PC-9 (cell line): ENCODE data around the gene TFF2. TPM values are rescaled to one million over a fixed set of nuclear protein-coding genes. Genes with fewer than 3 reads are reported as not detected.

Experiments used
- BruUV-seq: library from RNA; stranded (reverse); fragments of 400-500 nt; replicated peaks from 2 replicates; lab custom pipeline; 2021; lab: Mats Ljungman, UMichigan
- CTCF ChIA-PET: fragments of 300-600 bp; sonication (Branson Sonifier 250); formaldehyde crosslinking; loops from one replicate; lab custom pipeline; 2022; ENCODE audit warnings: antibody characterized with exemption; lab: Charles Lee
- POLR2A ChIA-PET: fragments of 300-600 bp; sonication (Branson Sonifier 250); formaldehyde crosslinking; loops from one replicate; lab custom pipeline; 2022; ENCODE audit warnings: antibody characterized with exemption; ENCODE audit not compliant: unreplicated experiment; lab: Charles Lee
- DNase-seq, 2 experiments: peaks; one replicate each; pipeline versions ENCODE4 v3.0.0 to v3.0.0-alpha.2; 2015 to 2022; ENCODE audit warnings: mixed read lengths in 1 of 2
- H2AFZ ChIP-seq: fragments of 200-600 bp; sonication (generic); 2 replicates; pipeline ENCODE4 v1.8.1; 2017; ENCODE audit warnings: antibody characterized with exemption
- H3F3A ChIP-seq: fragments of 200-600 bp; sonication (generic); 2 replicates; pipeline ENCODE4 v1.8.1; 2017; ENCODE audit warnings: antibody characterized with exemption, mild to moderate bottlenecking, low read depth; ENCODE audit not compliant: insufficient read depth
- H3K27ac ChIP-seq: fragments of 200-600 bp; sonication (generic); 2 replicates; pipeline ENCODE4 v1.6.1; 2016; ENCODE audit warnings: mixed run types
- H3K27me3 ChIP-seq: fragments of 200-600 bp; sonication (generic); 2 replicates; pipeline ENCODE4 v1.6.1; 2016; ENCODE audit warnings: low read depth, mixed run types; ENCODE audit not compliant: insufficient read depth
- H3K36me3 ChIP-seq: fragments of 200-600 bp; sonication (generic); 2 replicates; pipeline ENCODE4 v1.6.1; 2016; ENCODE audit warnings: low read depth, mixed run types
- H3K4me1 ChIP-seq: fragments of 200-600 bp; sonication (generic); replicated peaks from 2 replicates; pipeline ENCODE4 v1.6.1; 2016; ENCODE audit warnings: mixed run types; ENCODE audit not compliant: insufficient read depth
- H3K4me2 ChIP-seq: fragments of 200-600 bp; sonication (generic); 2 replicates; pipeline ENCODE4 v1.6.1; 2017; ENCODE audit warnings: mixed run types
- H3K4me3 ChIP-seq: fragments of 200-600 bp; sonication (generic); 2 replicates; pipeline ENCODE4 v1.6.1; 2016; ENCODE audit warnings: mixed run types
- H3K79me2 ChIP-seq: fragments of 200-600 bp; sonication (generic); 2 replicates; pipeline ENCODE4 v1.6.1; 2017; ENCODE audit warnings: low read depth, mixed run types
- H3K9me2 ChIP-seq: fragments of 200-600 bp; sonication (generic); 2 replicates; pipeline ENCODE4 v1.8.1; 2017; ENCODE audit warnings: mild to moderate bottlenecking; ENCODE audit not compliant: insufficient read depth
- H3K9me3 ChIP-seq: fragments of 200-600 bp; sonication (generic); 2 replicates; pipeline ENCODE4 v1.8.1; 2016; ENCODE audit warnings: low read depth; ENCODE audit not compliant: insufficient read depth
- H4K20me1 ChIP-seq: fragments of 200-600 bp; sonication (generic); 2 replicates; pipeline ENCODE4 v1.8.1; 2017; ENCODE audit not compliant: insufficient read depth
- EZH2 ChIP-seq: fragments of 200-600 bp; sonication (generic); IDR thresholded peaks from 2 replicates; pipeline ENCODE4 v1.8.0; 2017; ENCODE audit warnings: antibody characterized with exemption, low read depth
- intact Hi-C: fragments of 100-400 bp; cut with micrococcal nuclease; formaldehyde crosslinking; loops from one replicate; pipeline ENCODE4 v1.10.0; 2022; ENCODE audit not compliant: unreplicated experiment
- total RNA-seq: library from RNA; stranded (reverse); gene quantifications from 2 replicates; pipeline ENCODE4 v1.2.3, GENCODE V29; 2021
- TF ChIP-seq, protein P1 (sequence below): fragments of 200-600 bp; sonication (generic); conservative IDR thresholded peaks from 2 replicates; pipeline ENCODE4 v1.6.1; 2017; ENCODE audit warnings: mixed run types, antibody characterized with exemption, mild to moderate bottlenecking, moderate library complexity

Gene TFF2
- total RNA-seq, 1 experiment from 2014 or later: 0.52 TPM

DNA sequence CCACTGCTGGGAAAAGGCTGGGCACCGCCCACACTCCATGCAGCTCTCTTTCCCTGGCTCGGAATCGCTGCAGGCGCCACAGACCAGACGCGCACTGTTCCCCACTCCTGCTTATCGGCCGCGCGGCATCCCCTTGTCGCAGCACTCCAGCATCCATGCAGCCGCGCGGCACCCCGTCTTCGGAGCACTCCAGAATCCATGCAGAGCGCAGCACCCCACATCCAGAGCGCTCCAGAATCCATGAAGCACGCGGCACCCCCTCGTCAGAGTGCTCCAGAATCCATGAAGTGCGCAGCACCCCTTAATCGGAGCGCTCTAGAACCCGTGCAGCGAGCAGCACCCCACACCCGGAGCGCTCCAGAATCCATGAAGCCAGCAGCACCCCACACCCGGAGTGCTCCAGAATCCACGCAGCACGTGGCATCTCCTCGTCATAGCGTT lies 45.1 kb downstream of the TFF2 start:
- H2AFZ ChIP-seq: no peak overlapping the region
- H3K9me2 ChIP-seq: no peaks in the 10 kb centered on the region
- intact Hi-C loops: no loop called here
- H3K4me2 ChIP-seq: no peak overlapping the region
- H4K20me1 ChIP-seq: no peaks in the 10 kb centered on the region
- H3K4me3 ChIP-seq: no peak overlapping the region
- H3K27ac ChIP-seq: no peak overlapping the region
- no TSS peak for BruUV-seq
- no peak for DNase-seq
- no peaks in the 10 kb centered on the region for H3K4me1 ChIP-seq
- no peaks in the 10 kb centered on the region for H3K9me3 ChIP-seq
- no peaks in the 10 kb centered on the region for H3K36me3 ChIP-seq
- no peaks in the 10 kb centered on the region for H3F3A ChIP-seq
- ChIA-PET CTCF (no interaction called here), POLR2A (no interaction called here)
- TF ChIP-seq, protein P1, sequence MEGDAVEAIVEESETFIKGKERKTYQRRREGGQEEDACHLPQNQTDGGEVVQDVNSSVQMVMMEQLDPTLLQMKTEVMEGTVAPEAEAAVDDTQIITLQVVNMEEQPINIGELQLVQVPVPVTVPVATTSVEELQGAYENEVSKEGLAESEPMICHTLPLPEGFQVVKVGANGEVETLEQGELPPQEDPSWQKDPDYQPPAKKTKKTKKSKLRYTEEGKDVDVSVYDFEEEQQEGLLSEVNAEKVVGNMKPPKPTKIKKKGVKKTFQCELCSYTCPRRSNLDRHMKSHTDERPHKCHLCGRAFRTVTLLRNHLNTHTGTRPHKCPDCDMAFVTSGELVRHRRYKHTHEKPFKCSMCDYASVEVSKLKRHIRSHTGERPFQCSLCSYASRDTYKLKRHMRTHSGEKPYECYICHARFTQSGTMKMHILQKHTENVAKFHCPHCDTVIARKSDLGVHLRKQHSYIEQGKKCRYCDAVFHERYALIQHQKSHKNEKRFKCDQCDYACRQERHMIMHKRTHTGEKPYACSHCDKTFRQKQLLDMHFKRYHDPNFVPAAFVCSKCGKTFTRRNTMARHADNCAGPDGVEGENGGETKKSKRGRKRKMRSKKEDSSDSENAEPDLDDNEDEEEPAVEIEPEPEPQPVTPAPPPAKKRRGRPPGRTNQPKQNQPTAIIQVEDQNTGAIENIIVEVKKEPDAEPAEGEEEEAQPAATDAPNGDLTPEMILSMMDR: no peak
- TF ChIP-seq EZH2: no peak
- no peaks in the 10 kb centered on the region for H3K27me3 ChIP-seq
- H3K79me2 ChIP-seq: no peaks in the 10 kb centered on the region

DNA sequence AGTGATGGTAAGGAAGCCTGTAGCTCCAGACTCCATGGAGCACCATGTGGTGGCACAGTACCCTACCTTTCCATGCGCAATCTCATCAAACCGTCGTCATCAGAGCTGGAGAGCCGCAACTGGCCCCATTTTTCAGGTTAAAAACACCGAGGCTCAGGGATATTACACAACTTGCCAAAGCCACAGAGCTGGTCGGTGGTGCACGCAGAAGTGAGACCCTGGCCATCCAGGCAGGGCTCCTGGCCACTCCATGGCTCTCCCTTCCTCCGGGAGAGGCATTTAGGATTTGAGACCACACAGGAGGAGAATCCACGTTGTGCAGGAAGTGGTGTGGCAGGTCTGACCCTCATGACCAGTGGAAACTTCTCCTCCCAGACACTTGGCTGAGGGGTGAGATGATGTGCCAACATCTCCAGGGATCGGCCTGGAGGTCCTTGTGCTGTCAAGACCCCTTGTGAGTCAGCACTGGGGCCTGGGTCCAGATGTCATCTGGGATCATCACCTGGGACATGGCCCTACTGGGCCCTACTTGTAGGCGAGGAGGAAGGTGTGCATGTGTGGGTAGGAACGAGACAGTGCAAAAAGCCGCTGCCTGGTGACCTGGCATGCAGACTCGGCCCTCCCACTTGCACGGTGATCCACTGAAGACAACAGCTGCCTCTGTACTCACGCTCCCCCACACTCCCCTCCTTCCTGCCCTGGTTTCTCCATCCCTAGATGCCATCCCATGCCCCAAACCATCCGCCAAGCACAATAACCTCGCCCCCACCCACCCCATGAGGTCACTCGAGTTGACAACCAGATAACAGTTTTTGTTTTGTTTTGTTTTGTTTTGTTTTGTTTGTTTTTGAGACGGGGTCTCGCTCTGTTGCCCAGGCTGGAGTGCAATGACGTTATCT lies 46.0 kb downstream of the TFF2 start:
- TF ChIP-seq, protein P1: no peak
- TF ChIP-seq EZH2: no peak
- Histone ChIP-seq H3K9me2 (no peaks in the 10 kb centered on the region), H3K36me3 (no peaks in the 10 kb centered on the region), H3K27ac (no peak overlapping the region), H3K79me2 (no peaks in the 10 kb centered on the region), H4K20me1 (no peaks in the 10 kb centered on the region), H3K4me3 (no peak overlapping the region), H3K4me2 (no peak overlapping the region), H3K27me3 (no peaks in the 10 kb centered on the region), H3K4me1 (no peaks in the 10 kb centered on the region), H2AFZ (no peak overlapping the region), H3F3A (no peaks in the 10 kb centered on the region), H3K9me3 (no peaks in the 10 kb centered on the region)
- intact Hi-C loops: no loop called here
- DNase-seq: no peak
- ChIA-PET POLR2A (no interaction called here), CTCF (no interaction called here)
- no TSS peak for BruUV-seq

DNA sequence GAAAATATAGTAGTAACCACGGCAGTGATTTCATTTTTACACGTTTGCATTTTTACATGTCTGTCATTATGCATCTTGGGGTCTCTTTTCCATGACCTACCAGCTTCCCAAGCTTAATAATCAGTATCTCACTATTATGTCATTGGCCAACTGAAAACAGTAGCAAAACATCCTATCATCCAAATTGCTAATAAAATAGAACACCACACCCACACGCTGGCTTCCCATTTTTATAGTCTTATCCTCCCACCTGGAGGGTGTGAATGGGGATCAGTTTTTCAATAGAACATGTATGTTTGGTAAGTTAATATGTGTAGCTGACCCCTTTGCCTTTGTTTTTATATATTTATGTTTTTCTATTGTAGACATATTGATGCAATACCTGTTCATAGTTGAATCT lies 47.4 kb downstream of the TFF2 start:
- Histone ChIP-seq H4K20me1 (no peaks in the 10 kb centered on the region), H3K27ac (no peak overlapping the region), H3F3A (no peaks in the 10 kb centered on the region; the same call in 1 of the 2 replicates), H3K4me1 (0 out of 2 replicates have a peak, but pooled peaks cover 9% of the 10 kb centered on the region), H3K4me2 (no peak overlapping the region), H3K36me3 (no peaks in the 10 kb centered on the region), H3K27me3 (no peaks in the 10 kb centered on the region), H3K9me2 (no peaks in the 10 kb centered on the region), H3K79me2 (no peaks in the 10 kb centered on the region), H2AFZ (no peak overlapping the region), H3K4me3 (no peak overlapping the region), H3K9me3 (no peaks in the 10 kb centered on the region)
- intact Hi-C loops: no loop called here
- ChIA-PET CTCF (no interaction called here), POLR2A (interaction anchor here (0.7 kb wide), 1 partner anchor 1096 kb away, joined by 11 read pairs; no protein-coding TSS in a partner anchor)
- TF ChIP-seq, protein P1: no peak
- no peak for TF ChIP-seq EZH2
- BruUV-seq: no TSS peak
- DNase-seq: no peak
